ENCODE measurements around the gene CER1. TPM values are rescaled to one million over a fixed set of nuclear protein-coding genes. Genes with fewer than 3 reads are reported as not detected.

The CER1 gene
- total and polyA plus RNA-seq, 2 experiments from 2014 or later: not detected

- Histone ChIP-seq H4K20me1 (ENCODE audit: insufficient read depth) (no peaks in the 10 kb centered on the region), H3K4me3 (no peak overlapping the region), H3K36me3 (ENCODE audit: low read depth) (no peaks in the 10 kb centered on the region), H3K27ac (no peak overlapping the region), H3K9me3 (ENCODE audit: low read depth) (no peaks in the 10 kb centered on the region), H3K4me2 (ENCODE audit: unreplicated experiment) (no peak overlapping the region), H3K79me2 (ENCODE audit: insufficient read depth) (no peaks in the 10 kb centered on the region), H3F3A (ENCODE audit: insufficient read depth) (no peaks in the 10 kb centered on the region), H3K4me1 (ENCODE audit: insufficient read depth) (no peaks in the 10 kb centered on the region), H3K9me2 (ENCODE audit: insufficient read depth) (no peaks in the 10 kb centered on the region), H3K27me3 (replicated peaks; ENCODE audit: insufficient read depth) (no peaks in the 10 kb centered on the region; the same call in 1 of the 2 replicates), H3K9ac (no peak overlapping the region), H2AFZ (no peak overlapping the region)
- TF ChIP-seq EZH2 (IDR thresholded peaks at IDR 0.05; ENCODE audit: insufficient read depth, poor library complexity, severe bottlenecking): no peak
- no peak for TF ChIP-seq EZH2phosphoT487 (IDR thresholded peaks at IDR 0.05; ENCODE audit: insufficient read depth, low read depth)
- in situ Hi-C loops (cut with MboI): no loop called here
- 48 to 55% methylated on average over 2 of the region's 2 CpGs for WGBS, 2 experiments (ENCODE audit: low coverage in 1 of 2, low lambda C conversion rate in 2 of 2, missing lambda C conversion rate in 2 of 2)
- no peak for DNase-seq
These were observed 7.9 kb upstream of the CER1 start for GRCh38 chr9:14730461-14730898.

- DNase-seq: no peak
- in situ Hi-C loops (cut with MboI): no loop called here
- WGBS, 2 experiments (ENCODE audit: low coverage in 1 of 2, low lambda C conversion rate in 2 of 2, missing lambda C conversion rate in 2 of 2): 21 to 22% methylated on average over 4 of the region's 4 CpGs
These were observed 768 bp upstream of the CER1 start for GRCh38 chr9:14723301-14723700.

GRCh38 chr9:14719231-14719923 is 3.2 kb downstream of the CER1 start:
- H3K9me2 ChIP-seq (ENCODE audit: insufficient read depth): no peaks in the 10 kb centered on the region
- no peak for DNase-seq
- WGBS, 2 experiments (ENCODE audit: low coverage in 1 of 2, low lambda C conversion rate in 2 of 2, missing lambda C conversion rate in 2 of 2): 71 to 76% methylated on average over 7 to 8 of the region's 8 CpGs
- no peak overlapping the region for H3K4me3 ChIP-seq
- no peaks in the 10 kb centered on the region for H3F3A ChIP-seq (ENCODE audit: insufficient read depth)
- H3K79me2 ChIP-seq (ENCODE audit: insufficient read depth): no peaks in the 10 kb centered on the region
- H3K4me2 ChIP-seq (ENCODE audit: unreplicated experiment): no peak overlapping the region
- in situ Hi-C loops (cut with MboI): no loop called here
- H3K9me3 ChIP-seq (ENCODE audit: low read depth): no peaks in the 10 kb centered on the region
- no peak overlapping the region for H3K27ac ChIP-seq
- H3K9ac ChIP-seq: no peak overlapping the region
- TF ChIP-seq EZH2phosphoT487 (IDR thresholded peaks at IDR 0.05; ENCODE audit: insufficient read depth, low read depth) (no peak), EZH2 (IDR thresholded peaks at IDR 0.05; ENCODE audit: insufficient read depth, poor library complexity, severe bottlenecking) (no peak)
- H3K36me3 ChIP-seq (ENCODE audit: low read depth): no peaks in the 10 kb centered on the region
- no peaks in the 10 kb centered on the region for H3K4me1 ChIP-seq (ENCODE audit: insufficient read depth)
- H3K27me3 ChIP-seq (replicated peaks; ENCODE audit: insufficient read depth): peaks cover 11% of the 10 kb centered on the region; the same call in 1 of the 2 replicates
- H2AFZ ChIP-seq: no peak overlapping the region
- no peaks in the 10 kb centered on the region for H4K20me1 ChIP-seq (ENCODE audit: insufficient read depth)

More at GRCh38 chr9:14723301-14723700, 768 bp upstream of the CER1 start:
- H3K9ac ChIP-seq: no peak overlapping the region
- no peaks in the 10 kb centered on the region for H3K79me2 ChIP-seq (ENCODE audit: insufficient read depth)
- no peaks in the 10 kb centered on the region for H3K9me3 ChIP-seq (ENCODE audit: low read depth)
- no peak overlapping the region for H2AFZ ChIP-seq
- H3K27me3 ChIP-seq (replicated peaks; ENCODE audit: insufficient read depth): peaks cover 11% of the 10 kb centered on the region
- H3K27ac ChIP-seq: no peak overlapping the region
- H4K20me1 ChIP-seq (ENCODE audit: insufficient read depth): no peaks in the 10 kb centered on the region
- no peaks in the 10 kb centered on the region for H3K36me3 ChIP-seq (ENCODE audit: low read depth)
- no peaks in the 10 kb centered on the region for H3K9me2 ChIP-seq (ENCODE audit: insufficient read depth)
- H3F3A ChIP-seq (ENCODE audit: insufficient read depth): no peaks in the 10 kb centered on the region
- no peaks in the 10 kb centered on the region for H3K4me1 ChIP-seq (ENCODE audit: insufficient read depth)
- no peak overlapping the region for H3K4me3 ChIP-seq
- no peak overlapping the region for H3K4me2 ChIP-seq (ENCODE audit: unreplicated experiment)
- TF ChIP-seq EZH2phosphoT487 (IDR thresholded peaks at IDR 0.05; ENCODE audit: insufficient read depth, low read depth): no peak
- no peak for TF ChIP-seq EZH2 (IDR thresholded peaks at IDR 0.05; ENCODE audit: insufficient read depth, poor library complexity, severe bottlenecking)

GRCh38 chr9:14715102-14715501 is 7.4 kb downstream of the CER1 start:
- Histone ChIP-seq H3K4me3 (no peak overlapping the region), H4K20me1 (ENCODE audit: insufficient read depth) (no peaks in the 10 kb centered on the region), H2AFZ (no peak overlapping the region), H3K9ac (no peak overlapping the region), H3K79me2 (ENCODE audit: insufficient read depth) (no peaks in the 10 kb centered on the region), H3K9me2 (ENCODE audit: insufficient read depth) (no peaks in the 10 kb centered on the region), H3K27ac (no peak overlapping the region), H3K9me3 (ENCODE audit: low read depth) (no peaks in the 10 kb centered on the region), H3K4me1 (ENCODE audit: insufficient read depth) (no peaks in the 10 kb centered on the region), H3K36me3 (ENCODE audit: low read depth) (no peaks in the 10 kb centered on the region), H3K4me2 (ENCODE audit: unreplicated experiment) (no peak overlapping the region), H3F3A (ENCODE audit: insufficient read depth) (0 out of 2 replicates have a peak, but pooled peaks cover 5% of the 10 kb centered on the region), H3K27me3 (replicated peaks; ENCODE audit: insufficient read depth) (0 out of 2 replicates have a peak, but pooled peaks cover 5% of the 10 kb centered on the region)
- DNase-seq: no peak
- TF ChIP-seq EZH2phosphoT487 (IDR thresholded peaks at IDR 0.05; ENCODE audit: insufficient read depth, low read depth): no peak
- in situ Hi-C loops (cut with MboI): no loop called here
- WGBS, 2 experiments (ENCODE audit: low coverage in 1 of 2, low lambda C conversion rate in 2 of 2, missing lambda C conversion rate in 2 of 2): 63 to 70% methylated on average over 4 of the region's 4 CpGs
